GM12878 (cell line): ENCODE results near the gene USP9X. TPM values are rescaled to one million over a fixed set of nuclear protein-coding genes. Genes with fewer than 3 reads are reported as not detected.

ENCODE experiments used
- ATAC-seq: fragments of 200-7000 bp; cut with Tn5 transposase; 3 replicates; pipeline ENCODE4 v1.9.1; 2020; ENCODE audit warnings: mild to moderate bottlenecking, moderate library complexity
- BruUV-seq: library from RNA; stranded (reverse); fragments of 400-500 nt; replicated peaks from 2 replicates; lab custom pipeline; 2021; lab: Mats Ljungman, UMichigan
- CTCF ChIA-PET: fragments of 300-600 bp; sonication (Branson Sonifier 250); formaldehyde crosslinking; extraction: SDS; loops from one replicate; lab custom pipeline; 2021; ENCODE audit warnings: inconsistent platforms; lab: Yijun Ruan, JAX
- POLR2A ChIA-PET: fragments of 350-600 bp; formaldehyde crosslinking; extraction: SDS; loops from one replicate; lab custom pipeline; 2021; ENCODE audit warnings: inconsistent platforms; lab: Charles Lee
- RAD21 ChIA-PET: fragments of 300-600 bp; sonication (Branson Sonifier 250); formaldehyde crosslinking; loops from one replicate; lab custom pipeline; 2023; ENCODE audit warnings: antibody characterized with exemption; ENCODE audit not compliant: unreplicated experiment; lab: Charles Lee
- SMC1A ChIA-PET: fragments of 300-600 bp; sonication (Branson Sonifier 250); formaldehyde crosslinking; loops from one replicate; lab custom pipeline; 2023; ENCODE audit not compliant: unreplicated experiment, uncharacterized antibody; lab: Charles Lee
- DNase-seq: peaks from one replicate; pipeline ENCODE4 v3.0.0-alpha.2; 2011; ENCODE audit warnings: low read depth, low spot score
- FAIRE-seq: peaks from 3 replicates; lab custom pipeline; 2011; peaks lifted over from hg19 to GRCh38; lab: Jason Lieb, UNC
- H2AFZ ChIP-seq: 2 replicates; pipeline ENCODE4 v1.6.0; 2011; ENCODE audit warnings: low read depth, low read length, control low read depth; ENCODE audit not compliant: control insufficient read depth
- H3K27ac ChIP-seq: 2 replicates; pipeline ENCODE4 v1.5.1; 2011; ENCODE audit warnings: control low read depth; ENCODE audit not compliant: control insufficient read depth, insufficient read depth
- H3K27me3 ChIP-seq, 2 experiments: replicated peaks in 1 of 2; 2 replicates each; pipeline versions ENCODE4 v1.6.0 to v1.6.1; 2011; ENCODE audit warnings: low read length in 1 of 2; ENCODE audit not compliant: control insufficient read depth in 2 of 2, insufficient read depth in 2 of 2
- H3K36me3 ChIP-seq, 2 experiments: 2 replicates each; pipeline ENCODE4 v1.5.1; 2011; ENCODE audit warnings: low read length in 1 of 2; ENCODE audit not compliant: control insufficient read depth in 2 of 2, insufficient read depth in 2 of 2
- H3K4me1 ChIP-seq: 2 replicates; pipeline ENCODE4 v1.6.1; 2011; ENCODE audit warnings: mild to moderate bottlenecking, low read length, moderate library complexity, mixed read lengths; ENCODE audit not compliant: control insufficient read depth, insufficient read depth
- H3K4me2 ChIP-seq: 2 replicates; pipeline ENCODE4 v1.6.0; 2011; ENCODE audit warnings: control low read depth; ENCODE audit not compliant: control insufficient read depth, insufficient read depth
- H3K4me3 ChIP-seq: fragments of 200-600 bp; sonication (generic); 2 replicates; pipeline ENCODE4 v1.5.1; 2016
- H3K79me2 ChIP-seq: 2 replicates; pipeline ENCODE4 v1.6.0; 2011; ENCODE audit warnings: low read length; ENCODE audit not compliant: control insufficient read depth, insufficient read depth
- H3K9ac ChIP-seq: 2 replicates; pipeline ENCODE4 v1.8.0; 2011; ENCODE audit warnings: low read length, control low read depth, mixed read lengths; ENCODE audit not compliant: control insufficient read depth, insufficient read depth
- H3K9me3 ChIP-seq: replicated peaks from 3 replicates; pipeline ENCODE4 v1.5.1; 2011; ENCODE audit warnings: mild to moderate bottlenecking, low read length; ENCODE audit not compliant: control insufficient read depth, insufficient read depth
- H4K20me1 ChIP-seq: 2 replicates; pipeline ENCODE4 v1.6.0; 2011; ENCODE audit not compliant: control insufficient read depth, insufficient read depth
- CBFB ChIP-seq: IDR thresholded peaks from 2 replicates; pipeline ENCODE4 v1.6.1; 2016; ENCODE audit warnings: antibody characterized with exemption, low read depth
- CEBPB ChIP-seq, 2 experiments: fragments of 150-350 bp in 1 of 2; IDR thresholded peaks; 2 replicates each; pipeline ENCODE4 v1.6.1; 2012 to 2014; ENCODE audit warnings: low read depth in 2 of 2, low read length in 2 of 2, borderline replicate concordance in 1 of 2, inconsistent platforms in 1 of 2
- GATAD2B ChIP-seq: fragments of 450-650 bp; conservative IDR thresholded peaks from 2 replicates; pipeline ENCODE4 v1.6.1; 2017; ENCODE audit warnings: low read depth, mild to moderate bottlenecking, moderate library complexity
- HDAC2 ChIP-seq: fragments of 200-600 bp; sonication (generic); IDR thresholded peaks from 2 replicates; pipeline ENCODE4 v1.6.1; 2017
- HDGF ChIP-seq: fragments of 450-650 bp; IDR thresholded peaks from 2 replicates; pipeline ENCODE4 v1.6.1; 2016; ENCODE audit warnings: antibody characterized with exemption
- KLF5 ChIP-seq: fragments of 450-650 bp; IDR thresholded peaks from 2 replicates; pipeline ENCODE4 v1.6.1; 2014; ENCODE audit warnings: mild to moderate bottlenecking; ENCODE audit not compliant: partially characterized antibody
- MTA3 ChIP-seq: IDR thresholded peaks from 2 replicates; pipeline ENCODE4 v1.6.1; 2012; ENCODE audit warnings: low read length, inconsistent platforms, borderline replicate concordance
- NFIC ChIP-seq: IDR thresholded peaks from 2 replicates; pipeline ENCODE4 v1.6.1; 2012; ENCODE audit warnings: low read depth, mild to moderate bottlenecking, inconsistent platforms, low read length, moderate library complexity
- NR2C1 ChIP-seq: fragments of 450-650 bp; IDR thresholded peaks from 2 replicates; pipeline ENCODE4 v1.6.1; 2017; ENCODE audit warnings: antibody characterized with exemption, mild to moderate bottlenecking, moderate library complexity
- PML ChIP-seq: IDR thresholded peaks from 2 replicates; pipeline ENCODE4 v1.6.1; 2012; ENCODE audit warnings: low read length, inconsistent platforms
- RB1 ChIP-seq: fragments of 450-650 bp; formaldehyde crosslinking; IDR thresholded peaks from 2 replicates; pipeline ENCODE4 v1.6.1; 2017; ENCODE audit warnings: mild to moderate bottlenecking, borderline replicate concordance
- STAT3 ChIP-seq: IDR thresholded peaks from 2 replicates; pipeline ENCODE4 v1.6.1; 2011; ENCODE audit warnings: low read depth, low read length, improper control_type of control experiment
- TARDBP ChIP-seq: IDR thresholded peaks from 2 replicates; pipeline ENCODE4 v1.6.1; 2016; ENCODE audit warnings: borderline replicate concordance
- TCF3 ChIP-seq: IDR thresholded peaks from 2 replicates; pipeline ENCODE4 v1.6.1; 2012; ENCODE audit warnings: low read depth, mild to moderate bottlenecking, low read length, borderline replicate concordance; ENCODE audit not compliant: insufficient read depth
- YBX1 ChIP-seq: fragments of 450-650 bp; IDR thresholded peaks from 2 replicates; pipeline ENCODE4 v1.6.1; 2016; ENCODE audit warnings: antibody characterized with exemption
- YY1 ChIP-seq: IDR thresholded peaks from 2 replicates; pipeline ENCODE4 v1.6.1; 2011; ENCODE audit warnings: low read depth, mild to moderate bottlenecking, low read length
- ZBTB33 ChIP-seq: fragments of 450-650 bp; IDR thresholded peaks from 2 replicates; pipeline ENCODE4 v1.6.1; 2017; ENCODE audit warnings: mild to moderate bottlenecking
- WGBS: methylation state at CpG from one replicate; pipeline ENCODE4 v1.1.6; 2016; ENCODE audit warnings: low lambda C conversion rate; ENCODE audit not compliant: insufficient replicate concordance, insufficient coverage; ENCODE audit errors: missing lambda C conversion rate; 5-methylcytosine and 5-hydroxymethylcytosine counted together
- in situ Hi-C: fragments of 300-500 bp; cut with MboI; formaldehyde crosslinking; loops from 9 replicates; pipeline ENCODE4 v1.14.3; 2018; ENCODE audit warnings: mixed read lengths
- intact Hi-C: fragments of 100-400 bp; cut with micrococcal nuclease; formaldehyde crosslinking; loops from one replicate; pipeline ENCODE4 v1.14.2; 2022; ENCODE audit not compliant: unreplicated experiment
- polyA plus RNA-seq, 11 experiments: library from polyadenylated mRNA; depleted of rRNA in 4 of 11; unstranded in 6 of 11; stranded (reverse) in 5 of 11; fragments of >200 nt; fragmentation: Nextera tagmentation in 4 of 11; fragmentation: Illumina TruSeq in 1 of 11; extraction: Ambion mirVana in 4 of 11; extraction: Trizol in 1 of 11; gene quantifications; 1 replicate in 1 of 11; 2 replicates in 10 of 11; pipeline versions ENCODE4 v1.2.1 to v1.2.3, GENCODE V29; 2011 to 2016; ENCODE audit warnings: inconsistent platforms in 2 of 11, missing spikeins in 2 of 11, low read depth in 1 of 11
- total RNA-seq, 4 experiments: library from RNA; depleted of rRNA in 3 of 4; stranded (reverse); fragments of >200 nt in 3 of 4; fragmentation: Illumina TruSeq in 1 of 4; extraction: Trizol in 1 of 4; gene quantifications; 2 replicates each; pipeline versions ENCODE4 v1.2.1 to v1.2.3, GENCODE V29; 2013 to 2021
- TF ChIP-seq, protein P1 (sequence below): fragments of 450-650 bp; formaldehyde crosslinking; IDR thresholded peaks from 2 replicates; pipeline ENCODE4 v1.5.0; 2022; ENCODE audit warnings: mild to moderate bottlenecking, missing genetic modification characterization
- TF ChIP-seq, protein P2 (sequence below), 3 experiments: IDR thresholded peaks in 2 of 3; conservative IDR thresholded peaks in 1 of 3; 2 replicates each; pipeline ENCODE4 v1.5.1; 2011; ENCODE audit warnings: low read depth in 3 of 3, low read length in 3 of 3, mild to moderate bottlenecking in 3 of 3, control low read depth in 2 of 3, moderate library complexity in 2 of 3, inconsistent platforms in 1 of 3, mixed read lengths in 1 of 3; ENCODE audit not compliant: control insufficient read depth in 2 of 3, insufficient read depth in 1 of 3; ENCODE audit errors: extremely low read depth in 1 of 3

USP9X gene
- total and polyA plus RNA-seq, 10 of the 15 experiments (the other 5 are each of a cell fraction or from before 2014, with no cell fraction given): 9.3 to 61.6 (median 31.7) TPM

GRCh38 chrX:41153957-41154356 lies 68.7 kb downstream of the USP9X start:
- SMC1A ChIA-PET: no interaction called here
- FAIRE-seq (no peak), ATAC-seq (no peak), DNase-seq (no peak)
- Histone ChIP-seq H3K27ac (no peak overlapping the region), H2AFZ (no peak overlapping the region), H3K4me3 (no peak overlapping the region), H4K20me1 (no peaks in the 10 kb centered on the region), H3K9ac (no peak overlapping the region), H3K36me3 (peaks cover 0 to 19% of the 10 kb centered on the region in 2 experiments; a peak in 2 of 4 replicates), H3K79me2 (no peaks in the 10 kb centered on the region), H3K4me1 (no peaks in the 10 kb centered on the region), H3K4me2 (no peak overlapping the region), H3K27me3 (no peaks in the 10 kb centered on the region), H3K9me3 (no peaks in the 10 kb centered on the region)
- POLR2A ChIA-PET: no interaction called here
- WGBS: 93% methylated on average over 2 of the region's 2 CpGs
- in situ Hi-C loops: no loop called here
- intact Hi-C loops: no loop called here
- no TSS peak for BruUV-seq
- no peak for TF ChIP-seq TCF3
- TF ChIP-seq, protein P1, sequence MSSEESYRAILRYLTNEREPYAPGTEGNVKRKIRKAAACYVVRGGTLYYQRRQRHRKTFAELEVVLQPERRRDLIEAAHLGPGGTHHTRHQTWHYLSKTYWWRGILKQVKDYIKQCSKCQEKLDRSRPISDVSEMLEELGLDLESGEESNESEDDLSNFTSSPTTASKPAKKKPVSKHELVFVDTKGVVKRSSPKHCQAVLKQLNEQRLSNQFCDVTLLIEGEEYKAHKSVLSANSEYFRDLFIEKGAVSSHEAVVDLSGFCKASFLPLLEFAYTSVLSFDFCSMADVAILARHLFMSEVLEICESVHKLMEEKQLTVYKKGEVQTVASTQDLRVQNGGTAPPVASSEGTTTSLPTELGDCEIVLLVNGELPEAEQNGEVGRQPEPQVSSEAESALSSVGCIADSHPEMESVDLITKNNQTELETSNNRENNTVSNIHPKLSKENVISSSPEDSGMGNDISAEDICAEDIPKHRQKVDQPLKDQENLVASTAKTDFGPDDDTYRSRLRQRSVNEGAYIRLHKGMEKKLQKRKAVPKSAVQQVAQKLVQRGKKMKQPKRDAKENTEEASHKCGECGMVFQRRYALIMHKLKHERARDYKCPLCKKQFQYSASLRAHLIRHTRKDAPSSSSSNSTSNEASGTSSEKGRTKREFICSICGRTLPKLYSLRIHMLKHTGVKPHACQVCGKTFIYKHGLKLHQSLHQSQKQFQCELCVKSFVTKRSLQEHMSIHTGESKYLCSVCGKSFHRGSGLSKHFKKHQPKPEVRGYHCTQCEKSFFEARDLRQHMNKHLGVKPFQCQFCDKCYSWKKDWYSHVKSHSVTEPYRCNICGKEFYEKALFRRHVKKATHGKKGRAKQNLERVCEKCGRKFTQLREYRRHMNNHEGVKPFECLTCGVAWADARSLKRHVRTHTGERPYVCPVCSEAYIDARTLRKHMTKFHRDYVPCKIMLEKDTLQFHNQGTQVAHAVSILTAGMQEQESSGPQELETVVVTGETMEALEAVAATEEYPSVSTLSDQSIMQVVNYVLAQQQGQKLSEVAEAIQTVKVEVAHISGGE (CRISPR knock-in tag): no peak
- TF ChIP-seq MTA3: no peak
- no peak for TF ChIP-seq RB1
- no peak for TF ChIP-seq KLF5
- TF ChIP-seq ZBTB33: no peak
- no peak for TF ChIP-seq GATAD2B
- TF ChIP-seq HDGF: no peak
- no peak for TF ChIP-seq STAT3
- no peak for TF ChIP-seq YY1
- no peak for TF ChIP-seq CEBPB (IDR thresholded peaks at IDR 0.05; ENCODE audit: borderline replicate concordance in 1 of 2, low read depth in 2 of 2, low read length in 2 of 2)
- no peak for TF ChIP-seq PML
- TF ChIP-seq CBFB: no peak
- no peak for TF ChIP-seq TARDBP
- TF ChIP-seq YBX1: no peak
- TF ChIP-seq, protein P2, sequence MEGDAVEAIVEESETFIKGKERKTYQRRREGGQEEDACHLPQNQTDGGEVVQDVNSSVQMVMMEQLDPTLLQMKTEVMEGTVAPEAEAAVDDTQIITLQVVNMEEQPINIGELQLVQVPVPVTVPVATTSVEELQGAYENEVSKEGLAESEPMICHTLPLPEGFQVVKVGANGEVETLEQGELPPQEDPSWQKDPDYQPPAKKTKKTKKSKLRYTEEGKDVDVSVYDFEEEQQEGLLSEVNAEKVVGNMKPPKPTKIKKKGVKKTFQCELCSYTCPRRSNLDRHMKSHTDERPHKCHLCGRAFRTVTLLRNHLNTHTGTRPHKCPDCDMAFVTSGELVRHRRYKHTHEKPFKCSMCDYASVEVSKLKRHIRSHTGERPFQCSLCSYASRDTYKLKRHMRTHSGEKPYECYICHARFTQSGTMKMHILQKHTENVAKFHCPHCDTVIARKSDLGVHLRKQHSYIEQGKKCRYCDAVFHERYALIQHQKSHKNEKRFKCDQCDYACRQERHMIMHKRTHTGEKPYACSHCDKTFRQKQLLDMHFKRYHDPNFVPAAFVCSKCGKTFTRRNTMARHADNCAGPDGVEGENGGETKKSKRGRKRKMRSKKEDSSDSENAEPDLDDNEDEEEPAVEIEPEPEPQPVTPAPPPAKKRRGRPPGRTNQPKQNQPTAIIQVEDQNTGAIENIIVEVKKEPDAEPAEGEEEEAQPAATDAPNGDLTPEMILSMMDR (IDR thresholded peaks at IDR 0.05 in 2 of 3, conservative IDR thresholded peaks at IDR 0.05 in 1 of 3; ENCODE audit: control insufficient read depth in 2 of 3, extremely low read depth in 1 of 3, insufficient read depth in 1 of 3, low read depth in 3 of 3, low read length in 3 of 3): no peak
- no peak for TF ChIP-seq NFIC
- no peak for TF ChIP-seq HDAC2
- no peak for TF ChIP-seq NR2C1
- CTCF ChIA-PET: no interaction called here
- RAD21 ChIA-PET: no interaction called here
